Activated naive CD4-positive, alpha-beta T cell treated with anti-CD3 and anti-CD28 coated beads, Interleukin-2, amount 10 ng/mL, durations not matched to agents 7 days and 5 days (primary cell): ENCODE data around the gene NME5.
"Not testable (repeated sequence)": the region's sequence is repeated elsewhere in the genome, so short reads cannot be mapped to it uniquely, and the experiment has no call there.

Experiments used
- CTCF ChIA-PET: fragments of 350-600 bp; sonication (Branson Sonifier 250); formaldehyde crosslinking; loops from one replicate; lab custom pipeline; 2021; ENCODE audit warnings: antibody characterized with exemption; lab: Charles Lee
- DNase-seq: peaks from one replicate; pipeline ENCODE4 v3.0.0-alpha.2; 2020
- H3K27ac Mint-ChIP-seq: one replicate; pipeline ENCODE4 v1.8.0; 2021; ENCODE audit warnings: mild to moderate bottlenecking, moderate library complexity, mixed read lengths
- H3K27me3 Mint-ChIP-seq: one replicate; pipeline ENCODE4 v1.8.0; 2021; ENCODE audit warnings: mild to moderate bottlenecking, mixed read lengths
- H3K36me3 Mint-ChIP-seq: one replicate; pipeline ENCODE4 v1.8.0; 2021; ENCODE audit warnings: mixed read lengths
- H3K4me1 Mint-ChIP-seq: one replicate; pipeline ENCODE4 v1.8.0; 2021; ENCODE audit warnings: mixed read lengths
- H3K4me3 Mint-ChIP-seq: one replicate; pipeline ENCODE4 v1.8.0; 2021; ENCODE audit warnings: mild to moderate bottlenecking, moderate library complexity, mixed read lengths
- H3K9me3 Mint-ChIP-seq: one replicate; pipeline ENCODE4 v1.8.0; 2021; ENCODE audit warnings: mixed read lengths

Gene NME5

GRCh38 chr5:138091685-138092084 lies 47.5 kb downstream of the NME5 start:
- CTCF ChIA-PET: interaction anchor here (0.7 to 2.0 kb wide), 3 partner anchors 14 to 462 kb away, joined by 3 to 10 read pairs (median 3); no protein-coding TSS in a partner anchor
- H3K36me3 Mint-ChIP-seq: no peaks in the 10 kb centered on the region
- H3K4me1 Mint-ChIP-seq: peaks cover 40% of the 10 kb centered on the region
- no peaks in the 10 kb centered on the region for H3K9me3 Mint-ChIP-seq
- no peak overlapping the region for H3K27ac Mint-ChIP-seq
- no peak for DNase-seq
- H3K27me3 Mint-ChIP-seq: peaks cover 15% of the 10 kb centered on the region
- no peak overlapping the region for H3K4me3 Mint-ChIP-seq

- Mint-ChIP-seq H3K4me3 (no peak within 1 kb of the TSS), H3K4me1 (peaks cover 18% of the 10 kb centered on the region), H3K9me3 (no peaks in the 10 kb centered on the region), H3K27me3 (no peaks in the 10 kb centered on the region), H3K36me3 (no peaks in the 10 kb centered on the region), H3K27ac (no peak within 1 kb of the TSS)
- DNase-seq: no peak
- CTCF ChIA-PET: interaction anchor here (0.7 to 10.6 kb wide), 3 partner anchors 15 to 130 kb away, joined by 3 to 175 read pairs (median 3); partner anchors contain the start of gene CDC23
Measured at GRCh38 chr5:138083702-138084101, 55.5 kb downstream of the NME5 start, which contains the start of gene WNT8A. TSS of gene WNT8A (plus strand) at chr5:138084033. CDS start at chr5:138084128, 95 bp downstream.

GRCh38 chr5:138082033-138082432 lies 57.2 kb downstream of the NME5 start:
- H3K4me1 Mint-ChIP-seq: peaks cover 18% of the 10 kb centered on the region
- peaks cover 3% of the 10 kb centered on the region for H3K27me3 Mint-ChIP-seq
- H3K36me3 Mint-ChIP-seq: no peaks in the 10 kb centered on the region
- CTCF ChIA-PET: interaction anchor here (0.7 to 10.6 kb wide), 6 partner anchors 8 to 77 kb away, joined by 3 to 175 read pairs (median 4); no protein-coding TSS in a partner anchor
- H3K27ac Mint-ChIP-seq: no peak overlapping the region
- no peak overlapping the region for H3K4me3 Mint-ChIP-seq
- DNase-seq: no peak
- no peaks in the 10 kb centered on the region for H3K9me3 Mint-ChIP-seq

GRCh38 chr5:138078006-138078643 lies 61.1 kb downstream of the NME5 start:
- Mint-ChIP-seq H3K27me3 (peaks cover 3% of the 10 kb centered on the region), H3K27ac (no peak overlapping the region), H3K4me3 (no peak overlapping the region), H3K4me1 (peaks cover 18% of the 10 kb centered on the region), H3K36me3 (no peaks in the 10 kb centered on the region), H3K9me3 (no peaks in the 10 kb centered on the region)
- no peak for DNase-seq
- CTCF ChIA-PET: interaction anchor here (0.6 to 10.6 kb wide), 19 partner anchors 10 to 449 kb away, joined by 3 to 175 read pairs (median 5); no protein-coding TSS in a partner anchor

GRCh38 chr5:138077064-138077696 lies 62.0 kb downstream of the NME5 start:
- H3K36me3 Mint-ChIP-seq: no peaks in the 10 kb centered on the region
- DNase-seq: peak; percentile 71
- H3K9me3 Mint-ChIP-seq: no peaks in the 10 kb centered on the region
- peaks cover 3% of the 10 kb centered on the region for H3K27me3 Mint-ChIP-seq
- CTCF ChIA-PET: interaction anchor here (0.8 to 10.6 kb wide), 23 partner anchors 9 to 448 kb away, joined by 3 to 175 read pairs (median 4); no protein-coding TSS in a partner anchor
- H3K27ac Mint-ChIP-seq: no peak overlapping the region
- no peak overlapping the region for H3K4me3 Mint-ChIP-seq
- peaks cover 18% of the 10 kb centered on the region for H3K4me1 Mint-ChIP-seq

GRCh38 chr5:138070026-138070425 lies 69.2 kb downstream of the NME5 start:
- DNase-seq, H3K27me3 Mint-ChIP-seq, H3K4me3 Mint-ChIP-seq, H3K27ac Mint-ChIP-seq, H3K36me3 Mint-ChIP-seq, H3K9me3 Mint-ChIP-seq, H3K4me1 Mint-ChIP-seq: not testable (repeated sequence)
- CTCF ChIA-PET: interaction anchor here (1.1 to 8.0 kb wide), 10 partner anchors 8 to 441 kb away, joined by 3 to 193 read pairs (median 8); no protein-coding TSS in a partner anchor

- CTCF ChIA-PET: interaction anchor here (0.7 to 8.0 kb wide), 30 partner anchors 8 to 440 kb away, joined by 3 to 193 read pairs (median 4); partner anchors contain the start of gene NME5
- Mint-ChIP-seq H3K4me3 (no peak overlapping the region), H3K9me3 (no peaks in the 10 kb centered on the region), H3K27ac (no peak overlapping the region), H3K4me1 (peaks cover 9% of the 10 kb centered on the region), H3K36me3 (no peaks in the 10 kb centered on the region), H3K27me3 (no peaks in the 10 kb centered on the region)
- DNase-seq: peak; percentile 78
Measured at GRCh38 chr5:138068742-138069600, 70.3 kb downstream of the NME5 start.

- Mint-ChIP-seq H3K36me3 (no peaks in the 10 kb centered on the region), H3K4me3 (no peak overlapping the region), H3K9me3 (no peaks in the 10 kb centered on the region), H3K4me1 (peaks cover 9% of the 10 kb centered on the region), H3K27me3 (no peaks in the 10 kb centered on the region), H3K27ac (no peak overlapping the region)
- no peak for DNase-seq
- CTCF ChIA-PET: interaction anchor here (0.7 to 8.0 kb wide), 14 partner anchors 10 to 438 kb away, joined by 3 to 193 read pairs (median 4); no protein-coding TSS in a partner anchor
Measured at GRCh38 chr5:138067945-138068344, 71.3 kb downstream of the NME5 start.
